HG03135 (cell line): ENCODE data around the gene PRR4.

Experiments
- ATAC-seq: cut with Tn5 transposase; IDR thresholded peaks from one replicate; pipeline ENCODE4 v1.9.1; 2021; ENCODE audit warnings: mild to moderate bottlenecking, moderate library complexity; ENCODE audit not compliant: unreplicated experiment

Gene PRR4

DNA sequence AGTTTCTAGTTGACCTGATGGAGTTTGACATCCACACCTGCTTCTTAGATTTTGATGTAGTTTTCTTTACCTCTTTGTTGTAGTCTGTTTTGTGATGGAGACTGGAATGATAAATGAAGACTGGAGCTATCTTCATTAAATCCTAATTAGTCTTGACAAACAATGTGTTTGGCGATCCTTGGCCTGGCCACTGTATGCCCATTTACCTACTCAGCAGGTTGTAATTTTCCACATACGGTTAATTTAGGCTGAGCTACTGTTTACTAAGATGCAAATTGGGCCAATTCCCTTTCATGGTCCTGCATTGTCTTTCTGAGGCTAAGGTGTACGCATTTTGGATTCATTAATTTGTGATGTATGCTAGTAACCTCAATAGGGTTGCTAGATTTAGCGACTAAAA, 46.7 kb downstream of the PRR4 start, which contains the start of gene TAS2R7:
TSS of gene TAS2R7 (minus strand) at position 41 of the 400 bp plus-strand sequence. CDS start 57 bp downstream, outside the sequence.
- no peak for ATAC-seq

GRCh38 chr12:10801741-10802140, 47.5 kb downstream of the PRR4 start:
- no peak for ATAC-seq
